Ovary (tissue), 9 donors: ENCODE data around the gene BRD2. TPM values are rescaled to one million over a fixed set of nuclear protein-coding genes. Genes with fewer than 3 reads are reported as not detected.

Experiments used
- DNase-seq, 5 donors: peaks; one replicate each; pipeline ENCODE4 v3.0.0-alpha.2; 2019 to 2020
- H3K27ac ChIP-seq, 2 donors: fragments of 200-600 bp; one replicate each; pipeline versions ENCODE4 v1.5.1 to v1.8.0; 2019 to 2022
- H3K27me3 ChIP-seq: fragments of 200-600 bp; one replicate; pipeline ENCODE4 v1.8.0; 2022
- H3K36me3 ChIP-seq: fragments of 200-600 bp; sonication (generic); one replicate; pipeline ENCODE4 v1.5.1; 2019
- H3K4me1 ChIP-seq: one replicate; pipeline ENCODE4 v1.8.1; 2013; ENCODE audit warnings: mild to moderate bottlenecking, moderate library complexity; ENCODE audit not compliant: insufficient read depth
- H3K4me3 ChIP-seq: fragments of 200-600 bp; sonication (generic); one replicate; pipeline ENCODE4 v1.5.1; 2017
- H3K9me3 ChIP-seq, 2 donors: fragments of 200-600 bp in 1 of 2; sonication (generic) in 1 of 2; one replicate each; pipeline versions ENCODE4 v1.5.1 to v1.8.1; 2013 to 2019; ENCODE audit warnings: mild to moderate bottlenecking in 1 of 2, moderate library complexity in 1 of 2
- EP300 ChIP-seq: sonication (generic); formaldehyde crosslinking; IDR thresholded peaks from one replicate; pipeline ENCODE4 v1.6.1; 2017; ENCODE audit warnings: antibody characterized with exemption
- POLR2A ChIP-seq: fragments of 450-650 bp; IDR thresholded peaks from one replicate; pipeline ENCODE4 v1.6.1; 2017; ENCODE audit warnings: antibody characterized with exemption, mild to moderate bottlenecking, moderate library complexity
- WGBS, 3 donors: extraction: QIAGEN DNeasy Blood & Tissue Kit in 1 of 3; methylation state at CpG; one replicate each; pipeline versions ENCODE4 v1.1.5 to v1.1.7; 2013 to 2017; 5-methylcytosine and 5-hydroxymethylcytosine counted together
- intact Hi-C, 4 donors: fragments of 100-400 bp; cut with DNase I; formaldehyde crosslinking; loops; one replicate each; pipeline versions ENCODE4 v1.11.0 to v1.15.1; 2022 to 2023
- polyA plus RNA-seq, 2 donors: library from polyadenylated mRNA; stranded (reverse); fragments of 200-250 nt in 1 of 2; fragments of 350-450 nt in 1 of 2; fragmentation: Illumina TruSeq in 1 of 2; extraction: RNeasy Lipid Tissue Mini Kit (QIAGEN cat#74804) in 1 of 2; gene quantifications; one replicate each; pipeline ENCODE4 v1.2.3, GENCODE V29; 2013 to 2014
- total RNA-seq, 7 donors: library from RNA; depleted of rRNA in 2 of 7; stranded (reverse); fragments of >200 nt in 2 of 7; fragmentation: NEBNext Ultra II Directional in 3 of 7; extraction: Animal tissue kit (Norgen Biotek cat#: 25700) in 3 of 7; gene quantifications; one replicate each; pipeline versions ENCODE4 v1.1.0 to v1.2.4, GENCODE V29; 2016 to 2023
- TF ChIP-seq, protein P1 (sequence below), 3 donors: fragments of 450-650 bp in 2 of 3; fragments of 200-600 bp in 1 of 3; IDR thresholded peaks; one replicate each; pipeline versions ENCODE4 v1.5.1 to v1.8.0; 2016 to 2022; ENCODE audit warnings: antibody characterized with exemption in 3 of 3, mild to moderate bottlenecking in 1 of 3
- donor health status: DM: no; HTN: no; CAD: no; lungs with moderate emphysema.
- donor health status: DM: no; HTN: no; CAD: no.
- donor health status: Bipolar disorder and iron deficiency.
- donor health status: DM: yes; HTN: yes; CAD: no.
- donor health status: DM: no; HTN: no; CAD: no.
- donor health status: DM: yes; HTN: yes; CAD: no.

BRD2 gene
- total and polyA plus RNA-seq, 9 donors: 106 to 301 (median 163) TPM

GRCh38 chr6:32980488-32981038 is 12.2 kb downstream of the BRD2 start:
- no peaks in the 10 kb centered on the region for H3K9me3 ChIP-seq
- 62 to 63% (median 62%) methylated on average over 11 of the region's 11 CpGs for WGBS, 3 donors
- H3K4me1 ChIP-seq: peaks cover 1% of the 10 kb centered on the region
- peaks cover 3% of the 10 kb centered on the region for H3K36me3 ChIP-seq
- intact Hi-C loops: loop anchor here (5.0 kb wide), 3 partner anchors 43 to 93 kb away; no protein-coding TSS in a partner anchor
- no peak overlapping the region for H3K27ac ChIP-seq
- H3K4me3 ChIP-seq: no peak overlapping the region
- H3K27me3 ChIP-seq: no peaks in the 10 kb centered on the region
- no peak for DNase-seq
- TF ChIP-seq POLR2A: no peak
- TF ChIP-seq EP300: no peak
- TF ChIP-seq, protein P1, sequence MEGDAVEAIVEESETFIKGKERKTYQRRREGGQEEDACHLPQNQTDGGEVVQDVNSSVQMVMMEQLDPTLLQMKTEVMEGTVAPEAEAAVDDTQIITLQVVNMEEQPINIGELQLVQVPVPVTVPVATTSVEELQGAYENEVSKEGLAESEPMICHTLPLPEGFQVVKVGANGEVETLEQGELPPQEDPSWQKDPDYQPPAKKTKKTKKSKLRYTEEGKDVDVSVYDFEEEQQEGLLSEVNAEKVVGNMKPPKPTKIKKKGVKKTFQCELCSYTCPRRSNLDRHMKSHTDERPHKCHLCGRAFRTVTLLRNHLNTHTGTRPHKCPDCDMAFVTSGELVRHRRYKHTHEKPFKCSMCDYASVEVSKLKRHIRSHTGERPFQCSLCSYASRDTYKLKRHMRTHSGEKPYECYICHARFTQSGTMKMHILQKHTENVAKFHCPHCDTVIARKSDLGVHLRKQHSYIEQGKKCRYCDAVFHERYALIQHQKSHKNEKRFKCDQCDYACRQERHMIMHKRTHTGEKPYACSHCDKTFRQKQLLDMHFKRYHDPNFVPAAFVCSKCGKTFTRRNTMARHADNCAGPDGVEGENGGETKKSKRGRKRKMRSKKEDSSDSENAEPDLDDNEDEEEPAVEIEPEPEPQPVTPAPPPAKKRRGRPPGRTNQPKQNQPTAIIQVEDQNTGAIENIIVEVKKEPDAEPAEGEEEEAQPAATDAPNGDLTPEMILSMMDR (IDR thresholded peaks at IDR 0.05): no peak

DNA sequence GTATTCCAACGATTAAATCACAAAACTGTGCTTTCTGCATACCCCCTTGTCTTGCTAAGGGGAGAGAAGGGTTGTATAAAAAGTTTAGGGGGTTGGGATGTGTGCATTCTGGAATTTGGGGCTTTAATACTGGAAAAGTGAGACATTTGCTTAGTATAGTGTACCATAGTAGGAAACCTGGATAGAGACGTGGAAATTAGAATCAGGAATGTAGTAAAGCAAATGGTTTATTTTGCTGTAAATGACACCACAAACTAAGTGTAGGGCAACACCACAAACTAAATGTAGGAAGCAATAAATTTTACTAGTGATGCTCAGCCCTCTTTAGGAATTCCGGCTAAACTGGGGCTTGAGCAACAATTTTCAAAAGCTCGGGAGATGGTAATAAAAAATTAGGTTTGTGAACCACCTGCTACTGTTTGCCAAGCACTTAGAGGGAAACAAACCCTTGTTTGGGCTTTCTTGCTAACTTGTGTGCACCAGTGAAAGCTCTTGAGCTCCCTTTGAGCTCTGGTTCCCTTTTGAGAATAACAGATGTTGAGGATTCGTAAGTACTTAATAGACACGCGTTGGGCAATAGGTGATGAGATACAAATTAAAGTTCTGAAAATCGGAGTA is 13.8 kb downstream of the BRD2 start:
- 22 to 35% (median 27%) methylated on average over 8 of the region's 8 CpGs for WGBS, 3 donors
- Histone ChIP-seq H3K4me1 (peaks cover 1% of the 10 kb centered on the region), H3K9me3 (no peaks in the 10 kb centered on the region), H3K4me3 (no peak overlapping the region), H3K27ac (no peak overlapping the region), H3K36me3 (peaks cover 3% of the 10 kb centered on the region), H3K27me3 (no peaks in the 10 kb centered on the region)
- no peak for TF ChIP-seq EP300
- no peak for TF ChIP-seq POLR2A
- TF ChIP-seq, protein P1 (IDR thresholded peaks at IDR 0.05): no peak
- DNase-seq: no peak
- intact Hi-C loops: loop anchor here (2.0 to 5.0 kb wide), 4 partner anchors 45 to 95 kb away; no protein-coding TSS in a partner anchor

DNA sequence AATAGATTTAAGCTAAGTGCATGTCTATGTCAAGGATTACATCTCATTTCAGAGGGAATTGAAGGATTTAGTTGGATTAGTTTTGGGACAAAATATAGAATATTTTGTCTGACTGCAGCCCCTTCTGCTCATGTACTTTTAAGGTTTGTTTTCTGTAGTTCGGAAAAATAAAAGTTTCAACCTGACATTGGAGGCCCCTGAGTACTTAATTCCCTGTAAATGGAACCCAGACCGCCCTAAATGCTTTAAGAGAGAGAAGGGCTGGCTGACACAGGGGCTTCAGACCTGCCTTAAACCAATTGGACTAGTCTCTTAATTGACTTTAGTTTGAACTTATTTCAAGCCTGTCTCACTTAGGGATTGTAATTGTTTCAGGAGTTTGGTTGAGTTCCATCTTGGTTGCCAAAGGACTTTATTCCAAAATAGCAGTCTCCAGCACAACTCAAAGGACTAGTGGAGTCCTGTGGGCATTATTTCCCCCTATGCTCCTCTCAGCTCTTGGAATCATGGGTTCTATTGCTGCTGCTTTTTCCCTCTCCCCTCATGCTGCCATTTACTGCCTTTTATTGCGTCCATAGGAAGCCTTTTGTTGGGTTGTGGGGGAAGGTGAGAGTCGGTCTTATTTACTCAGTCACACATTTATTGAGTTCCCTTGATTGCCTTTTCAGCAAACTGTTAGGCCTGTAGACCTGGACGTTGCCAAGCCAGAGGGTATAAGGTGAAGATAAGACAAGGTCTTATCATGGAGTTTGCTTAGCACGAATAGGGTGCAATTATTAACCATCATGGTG is 14.5 kb downstream of the BRD2 start:
- no peak for DNase-seq
- Histone ChIP-seq H3K4me1 (peaks cover 1% of the 10 kb centered on the region), H3K9me3 (no peaks in the 10 kb centered on the region), H3K27me3 (no peaks in the 10 kb centered on the region), H3K27ac (no peak overlapping the region), H3K36me3 (peaks cover 3% of the 10 kb centered on the region), H3K4me3 (no peak overlapping the region)
- WGBS, 3 donors: 34 to 44% (median 38%) methylated on average over 6 of the region's 6 CpGs
- intact Hi-C loops: loop anchor here (2.0 to 5.0 kb wide), 4 partner anchors 46 to 96 kb away; no protein-coding TSS in a partner anchor
- TF ChIP-seq, protein P1 (IDR thresholded peaks at IDR 0.05): no peak
- TF ChIP-seq EP300 (no peak), POLR2A (no peak)

DNA sequence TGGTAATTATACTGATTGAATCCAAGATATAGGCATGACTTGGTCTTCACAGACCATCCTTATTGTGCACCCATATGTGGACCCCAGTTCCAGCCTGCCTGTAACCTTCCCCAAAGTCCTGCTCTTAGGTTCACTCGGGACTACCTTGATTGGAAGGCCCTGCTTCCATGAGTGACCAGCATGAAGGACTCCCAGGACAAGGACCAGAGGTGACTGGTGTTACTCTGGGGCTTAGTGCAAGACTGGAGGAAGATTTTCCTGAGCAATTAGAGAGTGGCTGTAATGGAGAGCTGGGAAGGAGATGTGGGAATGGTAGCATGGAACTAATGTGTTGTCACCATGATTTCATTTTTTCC is 15.1 kb downstream of the BRD2 start:
- Histone ChIP-seq H3K9me3 (no peaks in the 10 kb centered on the region), H3K36me3 (peaks cover 3% of the 10 kb centered on the region), H3K4me1 (peaks cover 1% of the 10 kb centered on the region), H3K27me3 (no peaks in the 10 kb centered on the region), H3K27ac (no peak overlapping the region), H3K4me3 (no peak overlapping the region)
- WGBS, 3 donors: 59 to 68% (median 67%) methylated on average over 1 of the region's 1 CpG
- intact Hi-C loops: loop anchor here (2.0 to 5.0 kb wide), 4 partner anchors 46 to 96 kb away; no protein-coding TSS in a partner anchor
- TF ChIP-seq EP300 (no peak), POLR2A (no peak)
- TF ChIP-seq, protein P1 (IDR thresholded peaks at IDR 0.05): no peak
- DNase-seq: no peak
